ENCODE results near the gene CCDC154.

Gene CCDC154

DNA sequence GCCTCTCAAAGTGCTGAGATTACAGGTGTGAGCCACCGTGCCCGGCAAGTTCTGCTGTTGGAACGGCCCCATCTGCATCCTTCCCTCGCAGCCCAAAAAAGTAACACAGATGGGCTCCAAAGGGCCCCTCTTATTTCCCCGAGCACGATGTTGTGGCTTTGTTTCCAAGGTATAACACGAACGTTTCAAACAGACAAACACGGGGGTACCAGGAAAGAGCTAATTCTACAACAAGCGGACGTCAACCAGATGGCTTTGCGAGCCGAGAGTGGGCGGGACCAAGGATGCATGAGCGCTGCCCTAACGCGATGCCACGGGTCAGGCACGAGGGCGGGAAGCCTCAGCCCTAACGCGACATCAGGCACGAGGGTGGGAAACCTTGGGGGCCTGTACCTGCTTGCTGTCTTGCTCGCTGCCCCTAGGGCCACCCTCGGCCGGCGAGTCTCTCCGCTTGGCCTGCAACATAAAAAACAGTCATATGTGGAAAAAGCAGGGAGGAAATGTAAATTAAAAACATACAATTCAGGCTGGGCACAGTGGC is 54.0 kb downstream of the CCDC154 start:
- no peak for TF ChIP-seq SIN3A (IDR thresholded peaks at IDR 0.05; ENCODE audit: borderline replicate concordance, insufficient read depth, low read length)
- no peak for TF ChIP-seq TAF1 (IDR thresholded peaks at IDR 0.05; ENCODE audit: borderline replicate concordance, insufficient read depth, low read length)
- no peak for TF ChIP-seq POLR2AphosphoS5 (IDR thresholded peaks at IDR 0.05; ENCODE audit: low read depth, low read length)
- TF ChIP-seq, protein P1, sequence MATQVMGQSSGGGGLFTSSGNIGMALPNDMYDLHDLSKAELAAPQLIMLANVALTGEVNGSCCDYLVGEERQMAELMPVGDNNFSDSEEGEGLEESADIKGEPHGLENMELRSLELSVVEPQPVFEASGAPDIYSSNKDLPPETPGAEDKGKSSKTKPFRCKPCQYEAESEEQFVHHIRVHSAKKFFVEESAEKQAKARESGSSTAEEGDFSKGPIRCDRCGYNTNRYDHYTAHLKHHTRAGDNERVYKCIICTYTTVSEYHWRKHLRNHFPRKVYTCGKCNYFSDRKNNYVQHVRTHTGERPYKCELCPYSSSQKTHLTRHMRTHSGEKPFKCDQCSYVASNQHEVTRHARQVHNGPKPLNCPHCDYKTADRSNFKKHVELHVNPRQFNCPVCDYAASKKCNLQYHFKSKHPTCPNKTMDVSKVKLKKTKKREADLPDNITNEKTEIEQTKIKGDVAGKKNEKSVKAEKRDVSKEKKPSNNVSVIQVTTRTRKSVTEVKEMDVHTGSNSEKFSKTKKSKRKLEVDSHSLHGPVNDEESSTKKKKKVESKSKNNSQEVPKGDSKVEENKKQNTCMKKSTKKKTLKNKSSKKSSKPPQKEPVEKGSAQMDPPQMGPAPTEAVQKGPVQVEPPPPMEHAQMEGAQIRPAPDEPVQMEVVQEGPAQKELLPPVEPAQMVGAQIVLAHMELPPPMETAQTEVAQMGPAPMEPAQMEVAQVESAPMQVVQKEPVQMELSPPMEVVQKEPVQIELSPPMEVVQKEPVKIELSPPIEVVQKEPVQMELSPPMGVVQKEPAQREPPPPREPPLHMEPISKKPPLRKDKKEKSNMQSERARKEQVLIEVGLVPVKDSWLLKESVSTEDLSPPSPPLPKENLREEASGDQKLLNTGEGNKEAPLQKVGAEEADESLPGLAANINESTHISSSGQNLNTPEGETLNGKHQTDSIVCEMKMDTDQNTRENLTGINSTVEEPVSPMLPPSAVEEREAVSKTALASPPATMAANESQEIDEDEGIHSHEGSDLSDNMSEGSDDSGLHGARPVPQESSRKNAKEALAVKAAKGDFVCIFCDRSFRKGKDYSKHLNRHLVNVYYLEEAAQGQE (IDR thresholded peaks at IDR 0.05; ENCODE audit: insufficient read depth in 1 of 2, low read depth in 2 of 2, low read length in 2 of 2): no peak
- TF ChIP-seq FOXP2 (optimal IDR thresholded peaks at IDR 0.05; ENCODE audit: borderline replicate concordance, extremely low read depth, extremely low read length, insufficient read depth): no peak

DNA sequence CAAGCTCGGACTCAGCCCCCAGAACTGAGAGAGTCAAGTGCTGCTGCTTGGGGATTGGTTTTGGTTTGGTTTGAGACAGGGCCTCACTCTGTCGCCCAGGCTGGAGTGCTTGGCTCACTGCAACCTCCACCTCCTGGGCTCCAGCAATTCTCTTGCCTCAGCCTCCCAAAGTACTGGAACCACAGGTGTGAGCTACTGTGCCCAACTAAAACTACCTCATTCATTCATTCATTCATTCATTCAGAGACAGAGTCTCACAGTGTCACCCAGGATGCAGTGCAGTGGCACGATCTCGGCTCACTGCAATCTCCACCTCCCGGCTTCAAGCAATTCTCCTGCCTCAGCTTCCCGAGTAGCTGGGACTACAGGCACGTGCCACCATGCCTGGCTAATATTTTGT is 54.6 kb downstream of the CCDC154 start:
- TF ChIP-seq FOXP2 (optimal IDR thresholded peaks at IDR 0.05; ENCODE audit: borderline replicate concordance, extremely low read depth, extremely low read length, insufficient read depth) (no peak), SIN3A (IDR thresholded peaks at IDR 0.05; ENCODE audit: borderline replicate concordance, insufficient read depth, low read length) (no peak), TAF1 (IDR thresholded peaks at IDR 0.05; ENCODE audit: borderline replicate concordance, insufficient read depth, low read length) (no peak), POLR2AphosphoS5 (IDR thresholded peaks at IDR 0.05; ENCODE audit: low read depth, low read length) (no peak)
- TF ChIP-seq, protein P1 (IDR thresholded peaks at IDR 0.05; ENCODE audit: insufficient read depth in 1 of 2, low read depth in 2 of 2, low read length in 2 of 2): no peak

GRCh38 chr16:1387331-1387730 is 57.0 kb downstream of the CCDC154 start:
- TF ChIP-seq FOXP2 (optimal IDR thresholded peaks at IDR 0.05; ENCODE audit: borderline replicate concordance, extremely low read depth, extremely low read length, insufficient read depth) (no peak), TAF1 (IDR thresholded peaks at IDR 0.05; ENCODE audit: borderline replicate concordance, insufficient read depth, low read length) (no peak), SIN3A (IDR thresholded peaks at IDR 0.05; ENCODE audit: borderline replicate concordance, insufficient read depth, low read length) (no peak), POLR2AphosphoS5 (IDR thresholded peaks at IDR 0.05; ENCODE audit: low read depth, low read length) (no peak)
- TF ChIP-seq, protein P1 (IDR thresholded peaks at IDR 0.05; ENCODE audit: insufficient read depth in 1 of 2, low read depth in 2 of 2, low read length in 2 of 2): no peak

DNA sequence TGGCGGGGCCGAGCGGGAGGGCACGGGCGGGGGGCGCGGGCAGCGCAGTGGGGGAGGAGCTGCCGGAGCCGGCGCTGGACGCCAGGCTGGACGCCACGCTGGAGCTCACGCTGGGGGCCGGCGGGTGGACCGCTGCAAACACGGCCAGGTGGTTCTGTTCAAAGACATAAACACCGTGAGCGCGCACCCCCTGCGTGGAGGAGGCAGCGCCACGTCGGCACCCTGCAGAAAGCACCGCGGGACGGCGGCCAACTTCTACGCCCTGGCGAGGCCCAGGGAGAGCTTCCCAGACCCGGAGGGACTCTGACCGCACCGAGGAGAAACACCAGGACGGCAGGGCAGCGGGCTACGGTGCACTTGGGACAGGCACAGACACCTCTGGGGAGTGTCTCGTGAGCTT is 59.1 kb downstream of the CCDC154 start:
- no peak for TF ChIP-seq POLR2AphosphoS5 (IDR thresholded peaks at IDR 0.05; ENCODE audit: low read depth, low read length)
- TF ChIP-seq FOXP2 (optimal IDR thresholded peaks at IDR 0.05; ENCODE audit: borderline replicate concordance, extremely low read depth, extremely low read length, insufficient read depth): no peak
- no peak for TF ChIP-seq SIN3A (IDR thresholded peaks at IDR 0.05; ENCODE audit: borderline replicate concordance, insufficient read depth, low read length)
- TF ChIP-seq, protein P1 (IDR thresholded peaks at IDR 0.05; ENCODE audit: insufficient read depth in 1 of 2, low read depth in 2 of 2, low read length in 2 of 2): no peak
- no peak for TF ChIP-seq TAF1 (IDR thresholded peaks at IDR 0.05; ENCODE audit: borderline replicate concordance, insufficient read depth, low read length)

Data from PFSK-1 (cell line).